Hematopoietic multipotent progenitor cell treated with erythropoietin and hydrocortisone succinate and interleukin-3 and kit ligand, for 17 days (in vitro differentiated cells): ENCODE measurements around the gene ASIC3.
A peak's percentile ranks its signal among the peaks of the same experiment; 100 is the strongest.
"Not testable (repeated sequence)": the region's sequence is repeated elsewhere in the genome, so short reads cannot be mapped to it uniquely, and the experiment has no call there.

Experiments
- DNase-seq: peaks from one replicate; pipeline ENCODE4 v3.0.0-alpha.2; 2015; ENCODE audit warnings: low spot score

Gene ASIC3

GRCh38 chr7:151013733-151014497, 34.4 kb upstream of the ASIC3 start:
- peak; percentile 80 for DNase-seq

DNA sequence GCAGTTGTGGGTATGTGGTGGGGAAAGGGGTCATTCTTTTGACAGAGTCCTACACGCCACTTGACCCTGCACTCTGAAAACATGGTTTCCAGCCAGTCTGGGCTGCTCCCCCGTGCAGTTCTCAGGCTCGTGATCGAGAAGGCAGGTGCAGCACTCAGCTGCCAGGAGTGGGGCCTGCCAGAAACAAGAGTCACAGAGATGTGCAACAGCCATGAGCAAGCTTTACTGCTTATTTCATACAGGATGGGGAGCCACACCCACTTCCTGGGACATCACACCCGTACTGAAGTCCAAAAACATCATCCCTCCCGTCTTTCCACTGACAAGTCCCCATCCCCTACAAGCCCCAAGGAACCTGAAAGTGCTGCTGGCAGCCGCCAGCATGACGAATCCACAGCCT, 33.4 kb upstream of the ASIC3 start:
- DNase-seq, result no peak

GRCh38 chr7:151015967-151016366, 32.4 kb upstream of the ASIC3 start:
- DNase-seq, result no peak

DNA sequence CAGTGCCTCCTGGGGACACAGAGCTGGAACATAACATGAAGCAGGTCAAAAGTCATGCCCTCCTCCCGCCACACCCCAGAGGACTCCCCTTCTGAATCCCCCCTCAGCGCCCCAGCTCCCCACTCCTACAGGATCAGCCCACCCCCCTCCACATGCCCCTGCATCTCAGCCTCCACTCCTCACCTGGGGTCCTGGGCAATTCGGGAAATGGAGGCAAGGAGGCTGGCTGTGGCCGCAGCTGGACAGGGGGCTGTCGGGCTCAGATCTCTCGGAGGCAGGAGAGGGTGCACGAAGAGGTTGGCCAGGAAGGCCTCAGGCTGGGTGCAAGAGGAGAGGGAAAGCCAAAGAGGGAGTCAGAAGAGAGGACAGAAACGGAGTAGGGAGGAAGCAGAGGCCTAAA, 31.8 kb upstream of the ASIC3 start:
- no peak for DNase-seq

DNA sequence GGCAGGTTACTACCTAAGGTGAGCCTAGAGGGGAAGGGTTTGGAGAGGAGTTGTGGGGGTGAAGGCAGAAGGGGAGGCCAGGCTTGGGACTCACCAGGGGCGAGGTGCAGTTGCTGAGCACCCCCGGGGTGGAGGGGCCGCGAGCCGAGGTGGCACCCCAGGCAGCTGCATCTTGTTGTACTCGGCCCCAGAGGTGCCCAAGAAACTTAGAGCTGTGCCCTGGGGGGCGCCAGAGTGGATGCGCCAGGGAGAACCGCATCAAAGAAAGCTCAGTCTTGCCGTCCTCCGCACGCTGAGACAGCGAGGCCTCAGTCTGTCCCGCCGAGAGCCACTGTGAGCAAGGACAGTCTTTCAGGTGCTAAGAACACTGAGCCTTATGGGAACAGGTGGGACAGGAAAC, 31.4 kb upstream of the ASIC3 start:
- DNase-seq, result no peak

DNA sequence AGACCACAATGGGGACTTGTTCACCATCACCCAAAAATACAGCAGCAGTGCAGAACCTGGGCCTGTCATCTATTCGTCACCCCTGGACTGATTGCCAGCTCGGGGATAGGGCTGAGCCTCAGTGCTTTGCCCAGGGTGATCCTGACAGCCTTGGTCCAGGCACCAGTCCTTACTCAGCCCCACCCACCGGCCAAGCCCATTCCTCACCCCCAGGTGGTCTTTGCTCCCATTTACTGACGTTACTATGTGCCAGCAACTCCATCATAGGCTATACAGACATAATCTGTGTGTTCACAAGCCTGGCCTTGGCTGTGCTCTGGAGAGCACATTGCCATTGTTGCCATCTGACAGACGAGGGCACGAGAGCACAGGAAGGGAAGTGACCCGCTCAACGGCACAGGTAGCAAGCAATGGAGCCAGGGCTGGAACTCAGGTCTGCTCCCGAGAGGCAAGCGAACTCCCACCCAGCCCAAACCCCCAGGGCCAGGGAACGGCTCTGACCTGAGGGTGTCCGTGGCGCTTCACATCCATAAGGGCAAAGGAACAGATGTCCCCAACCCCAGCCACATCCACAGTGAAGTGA, 30.9 kb upstream of the ASIC3 start:
- no peak for DNase-seq

DNA sequence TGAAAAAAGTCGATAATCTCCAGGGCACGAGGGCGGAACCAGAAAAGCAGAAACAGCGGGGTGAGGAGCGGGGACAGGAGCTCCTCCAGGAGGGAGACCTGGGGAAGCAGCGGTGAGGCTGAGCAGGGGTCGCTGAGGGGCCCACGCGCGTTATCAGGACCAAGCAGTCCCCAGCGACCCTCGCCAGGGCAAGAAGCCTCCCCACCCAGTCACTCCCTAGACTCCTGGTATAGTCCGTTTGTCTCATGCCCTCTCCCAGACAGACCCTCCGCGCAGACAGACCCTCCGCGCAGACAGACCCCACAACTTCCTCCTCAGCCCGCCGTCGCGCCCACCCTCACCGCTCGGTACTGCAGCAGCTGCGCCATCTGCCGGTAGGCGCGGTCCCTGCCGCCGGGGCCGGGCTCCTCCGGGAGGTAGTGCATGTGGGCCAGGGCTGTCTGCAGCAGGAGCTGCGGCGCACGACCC, 30.3 kb upstream of the ASIC3 start:
- peak; percentile 51 for DNase-seq

- DNase-seq, result no peak
These were observed 29.8 kb upstream of the ASIC3 start for GRCh38 chr7:151018421-151019129.

- DNase-seq, result no peak
These were observed 29.2 kb upstream of the ASIC3 start for GRCh38 chr7:151019130-151019447.

- no peak for DNase-seq
These were observed 28.1 kb upstream of the ASIC3 start for GRCh38 chr7:151020231-151020630.

- no peak for DNase-seq
These were observed 25.1 kb upstream of the ASIC3 start for GRCh38 chr7:151023232-151023631.

GRCh38 chr7:151024435-151025056, 23.8 kb upstream of the ASIC3 start, which contains the start of gene ATG9B:
Gene ATG9B (minus strand): TSS chr7:151024494. CDS start chr7:151024423, 71 bp downstream.
- no peak for DNase-seq

- DNase-seq, result peak; percentile 13
These were observed 22.2 kb upstream of the ASIC3 start for GRCh38 chr7:151025924-151026671.

DNA sequence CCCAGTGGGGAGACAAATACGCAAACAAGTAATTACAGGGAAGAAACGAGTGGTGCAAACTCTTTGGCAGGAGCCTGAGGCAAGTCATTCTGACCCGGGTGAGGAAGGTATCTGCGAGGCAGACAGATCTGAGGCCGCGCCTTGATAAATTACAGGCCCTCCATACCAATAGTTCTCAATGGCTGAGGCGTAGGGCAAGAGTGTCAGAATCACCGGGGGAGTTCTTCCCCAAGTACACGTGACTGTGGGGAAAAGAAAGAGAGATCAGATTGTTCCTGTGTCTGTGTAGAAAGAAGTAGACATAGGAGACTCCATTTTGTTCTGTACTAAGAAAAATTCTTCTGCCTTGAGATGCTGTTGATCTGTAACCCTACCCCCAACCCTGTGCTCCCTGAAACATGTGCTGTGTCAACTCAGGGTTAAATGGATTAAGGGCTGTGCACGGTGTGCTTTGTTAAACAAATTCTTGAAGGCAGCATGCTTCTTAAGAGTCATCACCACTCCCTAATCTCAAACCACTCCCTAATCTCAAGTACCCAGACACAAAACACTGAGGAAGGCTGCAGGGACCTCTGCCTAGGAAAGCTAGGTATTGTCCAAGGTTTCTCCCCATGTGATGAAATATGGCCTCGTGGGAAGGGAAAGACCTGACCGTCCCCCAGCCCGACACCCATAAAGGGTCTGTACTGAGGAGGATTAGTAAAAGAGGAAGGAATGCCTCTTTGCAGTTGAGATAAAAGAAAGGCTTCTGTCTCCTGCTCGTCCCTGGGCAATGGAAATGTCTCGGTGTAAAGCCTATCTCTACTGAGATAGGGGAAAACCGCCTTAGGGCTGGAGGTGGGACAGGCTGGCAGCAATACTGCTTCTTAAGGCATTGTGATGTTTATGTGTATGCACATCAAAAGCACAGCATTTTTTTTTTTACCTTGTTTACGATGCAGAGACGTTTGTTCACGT, 21.3 kb upstream of the ASIC3 start:
- peak; percentile 63 for DNase-seq

- not testable (repeated sequence) for DNase-seq
These were observed 20.6 kb upstream of the ASIC3 start for GRCh38 chr7:151027728-151028130.

- peak; percentile 99 for DNase-seq
These were observed 20.0 kb upstream of the ASIC3 start, which contains the start of gene ABCB8 for GRCh38 chr7:151028131-151028947. Gene ABCB8 (plus strand): TSS chr7:151028450. CDS start chr7:151028516, 66 bp downstream.

GRCh38 chr7:151028948-151029501, 19.3 kb upstream of the ASIC3 start:
- DNase-seq, result peak; percentile 13

GRCh38 chr7:151031011-151031410, 17.3 kb upstream of the ASIC3 start:
- DNase-seq, result no peak
